ENCODE measurements around the gene CD163L1. TPM values are rescaled to one million over a fixed set of nuclear protein-coding genes. Genes with fewer than 3 reads are reported as not detected.

Gene CD163L1
- total and polyA plus RNA-seq, 9 of the 15 experiments (the other 6 are each of a cell fraction or from before 2014, with no cell fraction given), result 0.54 to 9.2 (median 2.0) TPM

DNA sequence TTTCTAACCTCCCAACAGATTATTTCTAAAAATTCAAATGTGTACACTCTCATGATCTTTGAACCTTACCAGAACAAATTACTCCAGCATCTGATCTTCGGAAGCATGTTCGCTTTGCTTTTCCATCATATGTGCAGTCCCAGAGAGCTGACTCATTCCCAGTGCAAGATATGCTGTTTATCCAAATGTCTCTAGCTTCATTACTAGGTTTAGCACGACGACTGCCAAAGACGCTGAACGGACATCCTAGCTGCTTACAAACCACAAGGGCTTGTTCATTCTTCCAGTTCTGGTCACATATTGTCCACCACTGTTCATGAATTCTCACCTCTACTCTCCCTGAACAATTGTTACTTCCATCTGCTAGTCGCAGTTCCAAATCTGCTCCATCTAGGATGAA, 40.5 kb downstream of the CD163L1 start:
- DNase-seq (ENCODE audit: extremely low read depth in 1 of 4, low spot score in 3 of 4), result peak in 1 of 4 experiments; percentile 2
- H3K4me3 ChIP-seq, result no peak overlapping the region
- H3K36me3 ChIP-seq (ENCODE audit: control insufficient read depth, insufficient read depth, low read length), result no peaks in the 10 kb centered on the region
- H3K27ac ChIP-seq (ENCODE audit: extremely low read depth, low read depth, low read length), result no peak overlapping the region
- H3K79me2 ChIP-seq (ENCODE audit: control insufficient read depth, insufficient read depth, low read length), result no peaks in the 10 kb centered on the region
- H3K9ac ChIP-seq (ENCODE audit: insufficient read depth in 1 of 2, low read depth in 2 of 2, low read length in 2 of 2), result no peak overlapping the region
- FAIRE-seq, result no peak
- intact Hi-C loops (cut with micrococcal nuclease) (no loop called here), in situ Hi-C loops (cut with MboI) (no loop called here)
- 8% methylated on average over 7 of the region's 7 CpGs for WGBS (ENCODE audit: insufficient coverage, low coverage, missing lambda C conversion rate)
- BruUV-seq (replicated peaks), result no TSS peak
- TF ChIP-seq MTA2 (IDR thresholded peaks at IDR 0.05; ENCODE audit: low read depth) (no peak), GATAD2A (IDR thresholded peaks at IDR 0.05) (no peak), FOS (IDR thresholded peaks at IDR 0.05; ENCODE audit: extremely low read depth, insufficient read length) (no peak), MAFG (tag; conservative IDR thresholded peaks at IDR 0.05) (peak; percentile 30; the same call in 1 of the 2 replicates), SMARCB1 (IDR thresholded peaks at IDR 0.05; ENCODE audit: insufficient read length, low read depth) (no peak), ARHGAP35 (IDR thresholded peaks at IDR 0.05; ENCODE audit: partially characterized antibody) (no peak), SMARCC2 (IDR thresholded peaks at IDR 0.05; ENCODE audit: low read depth) (no peak), NFE2 (IDR thresholded peaks at IDR 0.05; ENCODE audit: low read depth) (0 out of 2 replicates have a peak, but pooled peaks have one; percentile 33)
- TF ChIP-seq, protein P1, sequence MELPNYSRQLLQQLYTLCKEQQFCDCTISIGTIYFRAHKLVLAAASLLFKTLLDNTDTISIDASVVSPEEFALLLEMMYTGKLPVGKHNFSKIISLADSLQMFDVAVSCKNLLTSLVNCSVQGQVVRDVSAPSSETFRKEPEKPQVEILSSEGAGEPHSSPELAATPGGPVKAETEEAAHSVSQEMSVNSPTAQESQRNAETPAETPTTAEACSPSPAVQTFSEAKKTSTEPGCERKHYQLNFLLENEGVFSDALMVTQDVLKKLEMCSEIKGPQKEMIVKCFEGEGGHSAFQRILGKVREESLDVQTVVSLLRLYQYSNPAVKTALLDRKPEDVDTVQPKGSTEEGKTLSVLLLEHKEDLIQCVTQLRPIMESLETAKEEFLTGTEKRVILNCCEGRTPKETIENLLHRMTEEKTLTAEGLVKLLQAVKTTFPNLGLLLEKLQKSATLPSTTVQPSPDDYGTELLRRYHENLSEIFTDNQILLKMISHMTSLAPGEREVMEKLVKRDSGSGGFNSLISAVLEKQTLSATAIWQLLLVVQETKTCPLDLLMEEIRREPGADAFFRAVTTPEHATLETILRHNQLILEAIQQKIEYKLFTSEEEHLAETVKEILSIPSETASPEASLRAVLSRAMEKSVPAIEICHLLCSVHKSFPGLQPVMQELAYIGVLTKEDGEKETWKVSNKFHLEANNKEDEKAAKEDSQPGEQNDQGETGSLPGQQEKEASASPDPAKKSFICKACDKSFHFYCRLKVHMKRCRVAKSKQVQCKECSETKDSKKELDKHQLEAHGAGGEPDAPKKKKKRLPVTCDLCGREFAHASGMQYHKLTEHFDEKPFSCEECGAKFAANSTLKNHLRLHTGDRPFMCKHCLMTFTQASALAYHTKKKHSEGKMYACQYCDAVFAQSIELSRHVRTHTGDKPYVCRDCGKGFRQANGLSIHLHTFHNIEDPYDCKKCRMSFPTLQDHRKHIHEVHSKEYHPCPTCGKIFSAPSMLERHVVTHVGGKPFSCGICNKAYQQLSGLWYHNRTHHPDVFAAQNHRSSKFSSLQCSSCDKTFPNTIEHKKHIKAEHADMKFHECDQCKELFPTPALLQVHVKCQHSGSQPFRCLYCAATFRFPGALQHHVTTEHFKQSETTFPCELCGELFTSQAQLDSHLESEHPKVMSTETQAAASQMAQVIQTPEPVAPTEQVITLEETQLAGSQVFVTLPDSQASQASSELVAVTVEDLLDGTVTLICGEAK (IDR thresholded peaks at IDR 0.05), result no peak
- TF ChIP-seq, protein P1 (CRISPR knock-in tag; IDR thresholded peaks at IDR 0.05), result no peak
- POLR2A ChIA-PET, result no interaction called here
- no peaks in the 10 kb centered on the region for H4K20me1 ChIP-seq (replicated peaks; ENCODE audit: control insufficient read depth, insufficient read depth, low read length)
- H3K27me3 ChIP-seq (ENCODE audit: control insufficient read depth in 2 of 2, insufficient read depth in 2 of 2, low read length in 2 of 2), result peaks cover 2 to 4% of the 10 kb centered on the region in 2 experiments; a peak in 1 of 5 replicates
- no peaks in the 10 kb centered on the region for H3K9me3 ChIP-seq (replicated peaks; ENCODE audit: control insufficient read depth, insufficient read depth, low read depth, low read length)
- no peaks in the 10 kb centered on the region for H3K9me1 ChIP-seq (ENCODE audit: control insufficient read depth, insufficient read depth, low read length)
- CTCF ChIA-PET (ENCODE audit: low intra/inter-chr PET ratio), result no interaction called here
- H2AFZ ChIP-seq (ENCODE audit: low read depth, low read length), result no peak overlapping the region
- H3K4me1 ChIP-seq (replicated peaks in 1 of 2; ENCODE audit: control insufficient read depth in 2 of 2, insufficient read depth in 2 of 2, low read length in 2 of 2), result no peaks in the 10 kb centered on the region
- no peak for ATAC-seq
- peak overlapping the region; percentile 9; the same call in 1 of the 2 replicates for H3K4me2 ChIP-seq (ENCODE audit: insufficient read depth, low read length)

All from K562 (cell line).